ENCODE data around the gene TRAPPC12.
"Not testable (repeated sequence)": the region's sequence is repeated elsewhere in the genome, so short reads cannot be mapped to it uniquely, and the experiment has no call there.

Gene TRAPPC12

GRCh38 chr2:3379647-3380534, at the start of gene TRAPPC12:
Gene TRAPPC12 (plus strand): TSS chr2:3379694. CDS start chr2:3387624, 7,930 bp downstream.
- peak; percentile 89 for DNase-seq (ENCODE audit: low read depth)

DNA sequence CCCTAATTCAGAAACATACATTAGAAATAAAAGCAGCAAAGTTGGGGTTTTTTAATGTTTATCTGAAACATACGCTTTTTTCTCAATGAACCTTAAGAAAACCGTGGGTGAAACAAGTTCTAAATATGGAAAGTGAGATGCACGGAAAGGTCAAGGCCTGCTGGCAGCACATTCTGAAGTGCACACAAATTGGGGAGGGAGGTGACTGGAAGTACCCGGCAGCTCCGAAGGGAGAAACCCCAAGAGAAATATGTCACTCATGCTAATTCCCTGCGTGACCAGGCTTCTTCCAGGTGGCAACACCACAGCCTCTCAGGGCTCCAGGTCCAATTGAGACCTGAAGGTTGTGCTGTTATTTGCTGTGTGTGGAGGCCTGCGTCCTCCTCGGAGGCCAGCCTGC, 47.4 kb upstream of the TRAPPC12 start:
- DNase-seq (ENCODE audit: low read depth), result no peak

DNA sequence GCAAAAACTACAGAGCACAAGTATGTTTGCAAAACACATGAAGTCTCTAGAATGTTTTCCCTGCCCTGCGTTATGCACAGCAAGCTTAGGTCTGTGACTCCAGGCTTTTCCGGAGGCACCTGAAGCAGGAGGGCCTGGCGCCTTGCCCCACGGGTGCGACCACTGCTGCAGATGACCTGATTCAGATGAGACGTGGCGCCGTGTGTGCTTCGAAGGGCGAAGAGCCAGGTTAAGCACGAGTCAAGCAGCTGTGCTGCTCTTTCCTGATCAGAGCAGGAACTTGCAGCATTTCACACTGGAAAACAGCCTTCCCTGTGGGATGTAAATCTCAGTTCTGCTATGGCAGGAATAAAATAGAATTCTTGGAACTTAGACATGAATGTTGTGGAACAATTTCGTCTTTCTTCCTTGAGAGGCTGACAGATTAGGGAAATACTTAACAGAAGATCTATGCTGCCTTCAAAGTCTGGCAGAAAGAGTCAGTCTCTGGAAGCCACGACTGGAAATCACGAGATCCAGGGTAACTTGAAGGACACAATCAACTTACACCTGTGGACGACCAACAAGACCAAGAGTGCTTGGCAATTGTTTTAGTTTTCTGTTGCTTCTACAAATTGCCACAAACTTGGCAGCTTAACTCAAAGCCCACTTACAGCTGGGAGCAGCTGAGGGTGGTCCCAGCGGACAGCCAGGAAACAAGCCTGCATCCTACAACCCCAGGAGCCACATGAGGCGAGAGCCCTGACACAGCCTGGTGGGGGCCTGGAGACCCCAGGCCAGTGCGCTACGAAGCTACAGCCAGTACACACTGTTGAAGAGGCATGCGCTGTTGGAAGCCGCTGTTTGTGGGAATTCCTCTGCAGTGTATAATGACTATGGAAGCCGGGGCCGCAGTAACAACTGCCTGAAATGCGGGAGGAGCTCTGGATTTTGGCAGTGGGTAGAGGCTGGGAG, 44.8 kb upstream of the TRAPPC12 start:
- no peak for DNase-seq (ENCODE audit: low read depth)

- no peak for DNase-seq (ENCODE audit: low read depth)
Measured at GRCh38 chr2:3336844-3337243, 42.6 kb upstream of the TRAPPC12 start.

- DNase-seq (ENCODE audit: low read depth), result no peak
Measured at GRCh38 chr2:3338340-3338739, 41.2 kb upstream of the TRAPPC12 start.

- no peak for DNase-seq (ENCODE audit: low read depth)
Measured at GRCh38 chr2:3340144-3340543, 39.4 kb upstream of the TRAPPC12 start.

DNA sequence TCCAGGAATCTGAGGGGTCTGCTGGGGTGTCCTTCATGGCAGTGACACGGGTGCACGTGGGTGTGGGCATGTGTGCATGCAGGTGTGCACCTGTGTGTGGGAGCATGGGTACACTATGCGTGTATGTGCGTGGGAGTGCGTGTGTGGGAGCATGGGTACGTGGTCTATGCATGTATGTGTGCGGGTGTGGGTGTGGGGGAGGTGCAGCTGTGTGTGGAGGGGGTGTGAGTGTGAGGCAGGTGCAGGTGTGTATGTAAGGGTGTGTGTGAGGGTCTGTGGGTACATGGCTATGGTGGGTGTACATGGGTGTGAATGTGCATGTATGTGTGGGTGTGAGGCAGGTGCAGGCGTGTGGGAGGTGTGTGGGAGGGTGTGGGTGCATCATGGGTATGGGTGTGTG, 38.2 kb upstream of the TRAPPC12 start:
- DNase-seq (ENCODE audit: low read depth), result no peak

- no peak for DNase-seq (ENCODE audit: low read depth)
Measured at GRCh38 chr2:3342324-3342723, 37.2 kb upstream of the TRAPPC12 start.

DNA sequence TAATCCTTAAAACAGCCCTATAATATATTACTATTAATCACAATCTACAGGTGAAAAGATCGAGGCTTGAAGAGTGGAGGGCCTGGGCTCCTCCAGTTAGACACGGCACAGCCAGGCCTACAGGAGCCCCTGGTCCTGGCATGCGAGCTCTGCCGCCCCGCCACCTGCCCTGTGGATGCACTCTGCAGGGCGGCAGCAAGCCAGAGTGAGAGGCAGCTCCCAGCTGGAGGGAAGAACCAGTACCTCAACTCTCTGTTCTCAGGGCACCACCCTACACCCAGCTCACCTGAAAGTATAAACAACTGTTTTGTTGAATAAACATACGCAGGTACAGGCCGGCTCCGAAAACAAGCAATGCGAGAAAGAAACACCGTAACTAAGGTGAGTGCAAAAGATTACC, 36.5 kb upstream of the TRAPPC12 start:
- no peak for DNase-seq (ENCODE audit: low read depth)

GRCh38 chr2:3344897-3345296, 34.6 kb upstream of the TRAPPC12 start:
- no peak for DNase-seq (ENCODE audit: low read depth)

DNA sequence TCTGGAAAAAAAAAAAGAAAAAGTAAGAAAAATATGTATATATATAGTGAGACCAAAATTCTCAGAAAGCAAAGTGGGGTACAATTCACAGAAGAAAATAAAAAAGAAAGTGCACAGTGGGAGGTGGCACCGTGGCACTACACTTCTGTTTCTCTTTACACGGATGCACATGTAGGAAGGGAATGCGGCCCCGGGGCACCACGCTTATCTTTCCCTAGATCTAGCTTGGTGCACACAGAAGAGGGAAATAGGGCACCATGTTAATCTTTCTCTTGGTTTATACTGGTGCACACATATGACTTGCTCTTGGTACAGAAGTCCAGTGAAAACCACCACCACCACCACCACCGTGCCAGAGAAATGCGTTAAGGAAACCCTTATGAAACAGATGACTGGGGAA, 33.9 kb upstream of the TRAPPC12 start:
- no peak for DNase-seq (ENCODE audit: low read depth)

- DNase-seq (ENCODE audit: low read depth), result no peak
Measured at GRCh38 chr2:3348767-3349166, 30.7 kb upstream of the TRAPPC12 start.

DNA sequence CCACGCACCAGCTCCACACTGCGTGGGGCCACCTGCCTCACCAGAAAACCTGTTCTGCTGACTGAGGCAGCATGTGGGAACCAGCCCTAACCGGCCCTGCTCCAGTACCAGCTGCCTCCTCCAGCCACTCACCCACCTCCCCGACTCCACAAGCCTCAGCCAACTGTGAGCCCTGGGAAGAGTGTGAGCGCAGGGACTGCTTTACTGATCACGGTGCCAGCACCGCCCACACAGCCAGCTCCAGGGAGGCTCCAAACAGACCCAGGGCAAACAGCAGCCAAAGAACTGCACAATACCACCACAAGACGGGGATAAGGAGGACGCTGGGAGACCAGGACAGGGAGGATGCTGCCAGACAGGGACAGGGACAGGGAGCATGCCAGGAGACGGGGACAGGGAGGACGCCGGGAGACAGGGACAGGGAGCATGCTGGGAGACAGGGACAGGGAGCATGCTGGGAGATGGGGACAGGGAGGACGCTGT, 30.2 kb upstream of the TRAPPC12 start:
- no peak for DNase-seq (ENCODE audit: low read depth)

DNA sequence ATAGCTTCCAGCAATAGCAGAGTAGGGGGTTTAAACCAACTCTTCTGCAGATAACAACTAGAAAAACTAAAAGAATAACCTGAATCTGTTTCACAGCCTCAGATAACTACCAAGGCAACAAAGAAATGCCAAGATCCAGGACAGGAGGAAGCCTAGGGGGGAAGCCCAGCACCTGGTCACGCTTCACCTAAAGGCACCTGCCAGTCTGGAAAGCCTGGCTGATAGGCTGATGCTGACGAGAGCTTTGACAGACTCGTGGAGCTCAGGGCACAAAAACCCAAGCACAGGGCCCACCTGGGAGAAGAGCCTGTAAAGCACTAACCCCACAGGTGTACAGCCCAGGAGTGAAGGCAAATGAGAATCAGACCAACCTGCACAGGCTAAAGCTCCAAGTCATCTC, 24.5 kb upstream of the TRAPPC12 start:
- no peak for DNase-seq (ENCODE audit: low read depth)

DNA sequence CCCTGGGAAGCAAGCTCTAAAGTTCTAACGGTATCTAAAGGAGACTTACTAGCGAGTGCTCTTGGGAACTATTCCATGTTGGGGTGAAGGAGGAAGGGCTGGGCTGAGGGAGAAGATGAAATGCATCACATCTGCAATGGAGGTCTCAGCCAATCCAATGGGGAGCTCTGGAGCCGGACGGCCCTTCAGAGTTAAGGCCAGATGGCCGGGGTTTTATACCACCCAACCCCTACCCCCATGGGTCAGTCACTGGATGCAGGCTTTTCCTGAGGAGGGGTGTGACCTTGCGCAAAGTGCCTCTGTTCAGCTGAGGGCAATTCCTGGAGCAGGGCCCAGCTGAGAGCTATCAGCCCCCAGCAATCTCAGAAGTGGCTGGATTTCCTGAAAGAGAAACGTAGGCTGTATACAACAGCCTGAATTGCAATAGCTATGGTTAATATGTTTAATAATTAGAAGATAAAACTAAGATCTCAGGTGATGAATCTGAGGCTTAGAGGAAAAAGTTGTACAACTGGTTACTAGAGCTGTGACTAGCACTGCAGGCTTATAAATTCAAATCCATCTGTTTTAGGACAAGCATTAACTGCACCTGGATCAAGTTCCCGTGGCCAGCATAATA, 23.4 kb upstream of the TRAPPC12 start:
- no peak for DNase-seq (ENCODE audit: low read depth)

DNA sequence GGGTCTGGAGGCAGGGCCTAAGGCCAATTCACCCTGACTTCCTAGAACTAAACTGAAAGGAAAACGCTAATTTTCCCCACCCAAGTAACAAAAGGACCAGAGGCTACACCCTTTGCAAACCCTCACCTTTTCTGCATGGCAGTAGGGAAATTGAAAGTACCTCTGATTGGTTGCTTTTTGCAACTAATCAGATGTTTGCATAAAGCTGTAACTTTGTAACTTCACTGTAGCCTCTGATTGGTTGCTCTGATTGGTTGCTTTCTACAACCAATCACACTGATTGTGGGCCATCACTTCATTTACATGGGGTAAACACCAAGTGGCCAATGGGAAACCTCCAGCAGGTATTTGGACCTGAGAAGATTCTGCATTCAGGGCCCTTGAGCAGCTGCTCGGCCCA, 22.7 kb upstream of the TRAPPC12 start:
- DNase-seq (ENCODE audit: low read depth), result no peak

DNA sequence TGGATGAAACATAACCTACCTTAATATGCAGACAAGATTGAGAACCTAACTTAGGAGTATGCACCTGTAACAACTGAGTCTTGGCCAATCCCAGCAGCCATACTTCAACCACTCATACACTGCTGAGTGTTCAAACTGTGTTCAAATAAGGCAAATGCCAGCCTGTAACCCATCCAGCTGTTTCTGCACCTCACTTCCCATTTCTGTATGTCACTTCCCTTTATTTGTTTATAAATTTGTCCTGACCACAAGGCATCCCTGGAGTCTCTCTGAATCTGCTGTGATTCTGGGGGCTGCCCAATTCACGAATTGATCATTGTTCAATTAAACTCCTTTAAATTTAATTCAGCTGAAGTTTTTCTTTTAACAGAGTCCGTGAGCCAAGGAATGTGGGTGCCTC, 22.0 kb upstream of the TRAPPC12 start:
- DNase-seq (ENCODE audit: low read depth), result not testable (repeated sequence)

DNA sequence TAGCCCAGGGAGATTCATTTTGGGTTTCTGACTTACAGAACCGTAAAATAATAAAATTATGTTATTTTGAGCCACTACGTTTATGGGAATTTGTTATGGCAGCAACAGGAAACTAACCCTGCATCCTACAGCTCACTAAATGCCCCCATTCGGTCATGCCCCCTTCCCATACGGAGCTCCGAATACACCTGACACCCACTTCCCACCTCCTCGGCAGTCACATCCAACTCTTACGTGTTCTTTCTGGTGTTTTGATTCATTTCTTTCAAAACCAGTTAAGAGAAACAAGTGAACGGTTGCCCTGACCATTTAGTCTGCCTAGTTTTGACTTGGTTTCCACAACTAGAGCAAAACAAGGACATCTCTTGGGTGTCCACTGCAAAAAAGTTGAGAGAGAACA, 21.6 kb upstream of the TRAPPC12 start:
- no peak for DNase-seq (ENCODE audit: low read depth)

- no peak for DNase-seq (ENCODE audit: low read depth)
Measured at GRCh38 chr2:3361518-3362389, 17.7 kb upstream of the TRAPPC12 start.

- DNase-seq (ENCODE audit: low read depth), result no peak
Measured at GRCh38 chr2:3365219-3365618, 14.3 kb upstream of the TRAPPC12 start.

- no peak for DNase-seq (ENCODE audit: low read depth)
Measured at GRCh38 chr2:3368261-3368722, 11.2 kb upstream of the TRAPPC12 start.
